NCI-H187 treated with DMSO at 0.1 percent for 48 hours (cell line): Measurements from ENCODE around the gene MTMR1.

Experiments used
- DNase-seq: peaks from one replicate; lab custom pipeline; 2025; lab: John Stamatoyannopoulos, UW

Gene MTMR1

GRCh38 chrX:150790021-150790420 lies 96.8 kb downstream of the MTMR1 start:
- no peak for DNase-seq

- DNase-seq = no peak
These were observed 99.8 kb downstream of the MTMR1 start for GRCh38 chrX:150792949-150793527.

GRCh38 chrX:150805736-150806135 lies 112.5 kb downstream of the MTMR1 start:
- no peak for DNase-seq

GRCh38 chrX:150806827-150807226 lies 113.6 kb downstream of the MTMR1 start:
- DNase-seq = no peak

GRCh38 chrX:150813922-150814321 lies 120.7 kb downstream of the MTMR1 start:
- DNase-seq = no peak
